ENCODE measurements around the gene AGXT2.

DNA sequence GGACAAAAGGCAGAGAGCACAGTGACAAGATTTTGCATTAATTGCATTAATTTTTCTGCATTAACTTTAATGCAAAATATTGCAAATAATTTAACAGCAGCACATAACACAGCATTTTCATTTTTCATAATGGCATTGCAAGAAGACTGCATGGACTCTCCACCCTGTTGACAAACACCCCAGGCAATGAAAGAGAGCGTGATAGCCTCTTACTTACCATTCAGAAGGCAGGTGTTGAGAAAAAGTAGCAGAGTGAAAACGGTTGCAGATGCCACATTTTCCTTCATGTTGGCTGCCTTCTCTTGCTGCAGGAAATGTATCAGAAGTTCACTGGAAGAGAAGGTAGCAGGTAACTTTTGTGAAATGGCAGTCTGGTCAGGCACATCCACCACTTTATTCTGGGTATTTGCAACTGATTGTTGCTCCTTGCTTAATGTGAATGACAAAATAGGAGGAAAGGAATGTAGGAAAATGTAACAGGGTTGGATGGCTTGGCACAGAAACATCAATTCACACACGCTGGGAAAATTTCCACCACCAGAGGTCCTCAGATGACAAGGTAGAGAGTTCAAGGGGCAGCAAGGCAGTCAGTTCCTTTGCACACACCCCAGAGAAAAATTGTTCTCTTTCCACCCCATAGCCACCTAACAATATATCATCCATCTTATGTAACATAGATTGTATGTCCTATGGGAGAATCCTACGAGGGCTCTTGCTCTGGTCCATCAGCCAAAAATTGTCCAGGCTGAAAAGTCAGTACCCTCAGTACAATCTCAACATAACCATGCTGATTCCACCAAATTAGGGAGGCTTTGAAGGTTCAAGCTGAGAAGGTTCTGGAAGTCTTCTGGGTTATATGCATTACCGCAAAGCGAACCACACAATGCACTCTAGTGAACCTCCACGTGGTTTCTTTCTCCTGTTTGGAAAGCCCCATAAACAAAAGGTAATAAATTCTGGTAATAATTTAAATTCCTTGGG lies 41.9 kb upstream of the AGXT2 start:
- no peak for TF ChIP-seq POLR2A (IDR thresholded peaks at IDR 0.05; ENCODE audit: insufficient read depth in 1 of 2, low read depth in 2 of 2, low read length in 2 of 2)
- no peak for TF ChIP-seq FOXM1 (CRISPR knock-in tag; IDR thresholded peaks at IDR 0.05)
- TF ChIP-seq, protein P1, sequence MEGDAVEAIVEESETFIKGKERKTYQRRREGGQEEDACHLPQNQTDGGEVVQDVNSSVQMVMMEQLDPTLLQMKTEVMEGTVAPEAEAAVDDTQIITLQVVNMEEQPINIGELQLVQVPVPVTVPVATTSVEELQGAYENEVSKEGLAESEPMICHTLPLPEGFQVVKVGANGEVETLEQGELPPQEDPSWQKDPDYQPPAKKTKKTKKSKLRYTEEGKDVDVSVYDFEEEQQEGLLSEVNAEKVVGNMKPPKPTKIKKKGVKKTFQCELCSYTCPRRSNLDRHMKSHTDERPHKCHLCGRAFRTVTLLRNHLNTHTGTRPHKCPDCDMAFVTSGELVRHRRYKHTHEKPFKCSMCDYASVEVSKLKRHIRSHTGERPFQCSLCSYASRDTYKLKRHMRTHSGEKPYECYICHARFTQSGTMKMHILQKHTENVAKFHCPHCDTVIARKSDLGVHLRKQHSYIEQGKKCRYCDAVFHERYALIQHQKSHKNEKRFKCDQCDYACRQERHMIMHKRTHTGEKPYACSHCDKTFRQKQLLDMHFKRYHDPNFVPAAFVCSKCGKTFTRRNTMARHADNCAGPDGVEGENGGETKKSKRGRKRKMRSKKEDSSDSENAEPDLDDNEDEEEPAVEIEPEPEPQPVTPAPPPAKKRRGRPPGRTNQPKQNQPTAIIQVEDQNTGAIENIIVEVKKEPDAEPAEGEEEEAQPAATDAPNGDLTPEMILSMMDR (CRISPR knock-in tag; IDR thresholded peaks at IDR 0.05): peak; percentile 89
